Hematopoietic multipotent progenitor cell treated with erythropoietin and hydrocortisone succinate and interleukin-3 and kit ligand, for 6 days (in vitro differentiated cells): ENCODE results near the gene SIAH3.
A peak's percentile ranks its signal among the peaks of the same experiment; 100 is the strongest.
"Not testable (repeated sequence)": the region's sequence is repeated elsewhere in the genome, so short reads cannot be mapped to it uniquely, and the experiment has no call there.

Source experiments
- DNase-seq: peaks from one replicate; pipeline ENCODE4 v3.0.0-alpha.2; 2015

Gene SIAH3, protein sequence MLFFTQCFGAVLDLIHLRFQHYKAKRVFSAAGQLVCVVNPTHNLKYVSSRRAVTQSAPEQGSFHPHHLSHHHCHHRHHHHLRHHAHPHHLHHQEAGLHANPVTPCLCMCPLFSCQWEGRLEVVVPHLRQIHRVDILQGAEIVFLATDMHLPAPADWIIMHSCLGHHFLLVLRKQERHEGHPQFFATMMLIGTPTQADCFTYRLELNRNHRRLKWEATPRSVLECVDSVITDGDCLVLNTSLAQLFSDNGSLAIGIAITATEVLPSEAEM

DNA sequence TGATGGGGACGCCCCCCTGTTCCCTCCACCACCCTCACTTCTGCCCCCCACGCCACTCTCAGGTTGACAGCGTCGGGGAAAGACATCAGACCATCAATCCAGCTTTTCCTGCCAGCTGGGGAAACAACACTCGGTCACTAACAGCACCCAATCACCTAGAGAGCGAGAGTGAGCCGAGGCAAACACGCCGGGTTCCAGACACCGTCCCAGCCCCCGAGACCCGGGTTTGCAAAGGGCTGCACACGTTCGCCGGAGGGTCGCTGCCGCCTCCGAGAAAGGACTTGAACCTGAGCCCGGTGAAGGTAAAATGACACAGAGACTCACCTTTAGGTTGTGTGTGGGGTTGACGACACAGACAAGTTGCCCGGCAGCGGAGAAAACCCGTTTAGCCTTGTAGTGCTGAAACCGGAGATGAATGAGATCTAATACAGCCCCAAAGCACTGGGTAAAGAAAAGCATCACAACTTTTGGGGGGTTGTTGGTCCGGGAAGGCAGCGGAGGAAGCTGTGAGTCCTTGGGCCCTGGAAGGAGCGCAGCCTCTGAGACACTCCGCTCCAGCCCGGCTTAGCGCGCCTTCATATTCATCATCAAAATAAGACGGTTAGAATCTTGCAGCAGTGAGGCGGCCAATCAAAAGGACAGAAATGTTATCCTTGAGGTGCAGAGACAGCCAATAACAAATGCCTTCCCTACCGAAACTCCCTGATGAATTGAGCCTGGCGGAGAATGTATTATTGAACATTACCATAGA lies at the start of gene SIAH3:
Gene SIAH3, minus strand, starts transcription at position 583 of the 751 bp plus-strand sequence. Its CDS starts 124 bp downstream, at position 459.
- peak; percentile 19 for DNase-seq

DNA sequence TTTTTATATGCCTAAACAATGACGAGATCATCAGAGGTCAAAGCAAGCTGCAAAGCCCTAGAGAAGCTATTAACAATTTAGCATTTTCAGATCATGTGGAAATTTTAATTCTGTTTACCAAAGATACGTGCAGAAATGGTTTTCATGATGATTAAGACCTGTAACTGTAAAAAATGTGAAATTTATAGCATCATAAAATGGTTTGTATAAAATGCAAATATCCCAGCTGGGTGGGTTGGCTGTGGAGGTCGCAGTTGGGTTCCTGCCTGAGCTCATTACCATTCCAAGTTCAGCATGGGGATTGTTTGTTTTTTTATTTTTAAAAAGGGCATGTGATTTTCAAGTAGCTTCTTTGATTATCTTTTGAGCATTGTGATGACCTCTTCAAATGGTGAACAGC lies 47.9 kb upstream of the SIAH3 start:
- DNase-seq: no peak

DNA sequence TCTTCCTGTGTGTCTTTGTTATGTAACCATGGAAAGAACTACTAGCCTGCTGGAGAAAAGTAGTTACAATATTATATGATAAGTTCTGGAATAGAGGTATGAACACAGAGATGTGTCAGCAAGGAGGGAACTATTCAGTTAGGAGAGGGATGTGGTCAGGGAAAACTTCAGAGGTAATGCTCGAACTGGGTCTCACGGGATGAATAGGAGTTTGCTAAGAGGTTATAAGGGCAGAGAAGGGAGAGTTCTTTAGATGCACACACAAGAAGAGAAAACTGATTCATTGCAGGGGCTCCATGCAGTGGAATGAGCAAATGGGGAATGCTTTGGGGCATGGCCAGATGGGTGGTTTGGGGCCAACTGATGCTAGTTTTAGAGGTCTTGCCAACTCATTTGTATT lies 46.0 kb upstream of the SIAH3 start:
- DNase-seq: no peak

DNA sequence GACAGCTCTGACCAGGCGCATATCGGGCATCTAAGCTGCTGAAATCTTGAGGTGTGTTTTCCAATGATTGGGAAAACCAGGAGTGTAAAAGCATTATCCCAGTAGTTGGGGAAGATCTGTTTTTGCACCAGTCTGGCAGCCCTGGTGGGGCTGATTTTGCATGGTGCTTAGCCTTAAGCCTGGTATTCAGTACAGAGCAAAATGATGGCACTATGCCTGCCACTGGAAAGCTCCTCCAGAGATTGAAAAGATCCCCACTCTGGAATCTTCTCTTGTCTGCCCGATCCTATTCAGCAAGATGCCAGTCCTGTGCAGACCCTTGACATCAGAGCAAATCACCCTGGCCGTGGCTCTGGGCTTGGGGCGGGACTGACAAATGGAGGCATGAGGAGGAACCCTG lies 44.7 kb upstream of the SIAH3 start:
- no peak for DNase-seq

DNA sequence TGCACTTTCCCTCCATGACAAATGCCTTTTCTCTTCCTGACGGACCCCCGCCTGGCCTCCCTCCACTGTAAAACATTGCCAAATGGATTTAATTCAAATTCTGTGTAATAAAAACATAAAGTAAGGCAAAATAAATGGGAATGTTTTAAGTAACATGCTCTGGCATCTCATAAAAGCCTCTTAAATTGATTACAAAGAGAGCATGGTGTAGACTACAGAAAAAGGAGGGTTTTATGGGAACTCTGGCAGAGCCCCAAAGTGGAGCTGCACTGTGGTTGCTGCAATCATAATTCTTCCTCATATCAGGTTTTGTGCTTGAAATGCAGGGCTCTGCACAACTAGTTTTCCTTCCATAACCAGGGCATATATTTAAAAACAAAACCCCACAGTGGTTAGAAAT lies 44.3 kb upstream of the SIAH3 start:
- no peak for DNase-seq

DNA sequence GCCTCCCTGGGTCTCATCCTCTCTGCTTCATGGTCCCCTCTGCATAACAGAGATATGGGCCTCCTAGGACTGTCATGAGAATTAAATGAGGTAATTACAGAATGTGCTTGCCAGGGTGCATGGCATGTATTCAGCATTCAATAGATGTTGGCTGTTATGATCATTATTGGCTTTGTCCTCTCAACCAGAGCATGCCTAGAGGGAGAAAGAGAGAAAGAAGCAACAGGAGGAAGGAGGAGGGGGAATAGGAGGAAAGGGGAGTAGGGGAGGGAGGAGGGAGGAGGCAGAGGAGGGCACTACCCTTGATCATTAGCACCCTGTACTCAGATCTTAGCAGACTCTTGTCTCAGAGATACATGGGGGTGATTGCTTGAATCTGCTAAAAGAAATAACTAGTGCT lies 41.0 kb upstream of the SIAH3 start:
- DNase-seq: no peak

DNA sequence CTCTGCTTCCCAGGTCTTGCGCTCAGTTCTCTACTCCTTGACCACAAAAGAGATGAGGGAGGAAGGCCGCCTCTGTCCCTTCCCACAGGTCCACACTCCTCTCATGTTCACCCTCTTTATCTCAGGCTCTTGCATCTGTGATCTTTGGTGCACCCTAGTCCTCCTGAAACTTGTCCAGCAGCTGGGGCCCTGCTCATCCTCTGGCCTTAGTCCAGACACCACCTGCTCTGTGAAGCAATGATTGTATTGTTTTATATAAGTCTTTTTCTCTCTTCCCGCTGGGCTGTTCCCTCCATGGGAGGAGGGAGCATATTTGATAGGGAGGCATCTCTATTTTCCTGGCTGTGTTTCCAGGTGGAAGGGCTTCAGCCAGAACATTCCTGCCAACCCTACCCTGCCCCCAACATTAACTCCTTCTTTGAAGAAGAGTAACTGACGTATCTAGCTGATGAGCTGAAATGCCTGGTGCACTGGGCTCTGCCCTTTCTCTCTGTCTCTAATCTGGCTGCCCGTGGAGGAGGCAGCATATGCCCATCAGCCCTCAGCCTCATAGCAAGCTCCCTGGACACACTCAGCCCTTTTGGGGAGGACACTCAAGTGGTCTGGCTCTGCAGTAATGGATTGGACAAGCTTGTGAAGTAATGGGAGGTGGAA lies 38.2 kb upstream of the SIAH3 start:
- no peak for DNase-seq

DNA sequence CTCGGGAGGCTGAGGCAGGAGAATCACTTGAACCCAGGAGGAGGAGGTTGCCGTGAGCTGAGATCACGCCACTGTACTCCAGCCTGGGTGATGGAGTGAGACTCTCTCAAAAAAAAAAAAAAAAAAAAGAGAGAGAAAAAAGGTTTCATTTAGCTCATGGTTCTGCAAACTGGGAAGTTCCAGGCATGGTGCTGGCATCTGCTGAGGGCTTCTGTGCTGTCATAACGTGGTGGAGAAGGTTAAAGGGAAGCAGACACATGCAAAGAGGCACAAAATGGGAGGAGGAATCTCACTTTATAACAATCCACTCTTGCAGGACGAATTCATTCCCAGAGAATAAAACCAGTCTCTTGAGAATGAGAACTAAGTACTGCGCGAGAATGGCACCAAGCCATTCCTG lies 34.9 kb upstream of the SIAH3 start:
- no peak for DNase-seq

DNA sequence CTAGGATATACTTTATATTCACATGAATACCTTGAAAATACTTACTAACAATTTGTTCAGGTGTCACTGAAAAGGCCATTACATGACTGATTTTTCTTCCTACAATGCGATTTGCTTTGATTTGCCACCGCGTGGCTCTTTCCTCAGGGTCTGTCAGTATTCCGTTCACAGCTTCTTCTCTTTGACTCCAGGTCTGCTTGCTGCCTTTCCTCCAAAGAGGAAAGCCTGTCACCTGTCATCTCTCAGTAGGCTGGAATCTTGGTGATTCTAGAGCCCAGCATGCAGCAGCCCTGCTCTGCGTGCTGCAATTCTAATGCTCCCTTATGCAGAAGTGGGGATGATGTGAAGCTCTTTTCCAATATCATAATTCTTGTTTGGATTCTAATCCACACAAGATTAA lies 33.6 kb upstream of the SIAH3 start:
- DNase-seq: no peak

DNA sequence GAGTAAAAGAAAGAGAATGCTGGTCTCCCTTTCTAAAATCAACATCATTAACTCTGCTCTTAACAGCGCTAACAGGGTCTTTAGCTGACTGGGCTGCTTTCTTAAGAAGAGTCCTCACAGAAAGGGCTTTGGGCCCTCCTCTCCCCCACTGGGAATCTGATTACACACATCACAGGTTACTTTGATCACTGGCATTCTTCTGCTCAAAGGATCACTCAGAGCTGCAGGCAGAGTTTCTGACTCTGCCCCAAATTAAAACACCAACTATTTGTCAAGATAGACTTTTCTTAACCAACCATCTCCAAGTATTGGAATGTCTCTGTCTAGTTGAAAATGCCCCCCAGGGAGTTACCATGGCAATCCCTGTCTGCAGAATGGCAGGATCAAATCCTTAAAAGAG lies 31.1 kb upstream of the SIAH3 start:
- DNase-seq: no peak

DNA sequence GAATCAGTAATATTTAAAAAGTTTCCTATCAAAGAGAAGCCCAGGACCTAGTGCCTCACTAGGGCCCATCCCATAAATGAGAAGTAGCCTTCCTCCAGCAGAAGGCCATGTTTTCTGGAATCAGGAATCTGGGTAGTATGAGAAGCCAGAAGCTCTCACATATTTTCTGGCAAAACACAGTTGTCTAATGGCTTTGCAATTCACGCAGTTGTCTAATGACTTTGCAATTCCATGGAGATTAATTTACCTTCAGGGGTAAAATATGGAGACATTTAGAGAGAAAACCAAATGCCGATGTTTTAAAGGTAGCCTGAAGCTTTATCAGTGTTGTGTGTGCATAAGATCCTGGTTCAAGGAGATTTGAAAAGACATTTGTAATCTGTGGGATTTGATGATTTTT lies 29.8 kb upstream of the SIAH3 start:
- DNase-seq: no peak

DNA sequence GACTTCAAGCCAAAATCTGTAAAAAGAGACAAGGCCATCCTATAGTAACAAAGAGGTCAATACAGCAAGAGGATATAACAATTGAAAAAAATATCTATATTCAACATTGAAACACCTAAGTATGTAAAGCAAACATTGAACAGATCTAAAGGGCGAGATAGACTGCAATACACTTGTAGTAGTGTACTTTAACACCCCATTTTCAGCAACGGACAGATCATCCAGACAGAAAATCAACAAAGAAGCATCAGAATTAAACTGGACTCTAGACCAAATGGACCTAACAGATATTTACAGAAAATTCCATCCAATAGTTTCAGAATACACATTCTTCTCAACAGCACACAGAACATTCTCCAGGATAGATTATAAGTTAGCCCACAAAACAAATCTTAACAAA lies 28.7 kb upstream of the SIAH3 start:
- DNase-seq: no peak

DNA sequence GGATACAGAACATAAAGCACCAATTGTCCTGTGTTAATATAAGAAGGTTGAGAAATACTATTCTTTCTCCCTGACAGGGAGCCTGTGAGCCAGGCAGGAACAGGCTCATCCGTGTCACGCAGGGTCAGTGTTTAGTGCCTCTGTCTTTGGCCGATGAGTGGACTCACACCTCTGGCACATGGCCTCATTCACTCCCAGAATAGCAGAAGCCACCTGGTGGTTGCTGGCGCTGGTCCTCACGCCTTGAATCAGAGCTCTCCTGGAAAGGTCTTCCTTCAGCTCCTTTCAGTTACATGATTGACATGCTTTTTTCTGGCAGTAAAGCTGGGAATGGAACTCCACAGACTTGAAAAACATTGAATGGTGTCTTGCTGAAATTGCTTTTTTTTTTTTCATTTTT lies 28.1 kb upstream of the SIAH3 start:
- peak; percentile 14 for DNase-seq

DNA sequence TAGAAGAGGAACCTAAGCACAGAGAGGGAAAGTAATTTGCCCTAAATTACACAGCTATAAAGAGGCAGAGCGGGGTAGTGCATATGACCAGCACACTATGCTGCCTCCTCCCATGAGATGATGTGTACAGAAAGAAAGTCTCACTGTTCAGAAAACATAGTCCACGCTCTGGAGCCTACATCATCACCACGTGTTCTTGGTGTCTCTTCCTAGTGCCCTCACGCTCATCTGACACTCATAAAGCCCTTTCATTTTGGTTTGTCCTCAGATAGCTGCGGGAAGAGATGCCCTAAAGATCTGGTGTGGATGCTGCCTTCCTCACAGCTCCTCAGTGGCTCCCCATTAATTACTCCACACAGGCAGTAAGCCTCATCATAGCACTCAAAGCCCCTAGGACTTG lies 27.4 kb upstream of the SIAH3 start:
- DNase-seq: no peak

DNA sequence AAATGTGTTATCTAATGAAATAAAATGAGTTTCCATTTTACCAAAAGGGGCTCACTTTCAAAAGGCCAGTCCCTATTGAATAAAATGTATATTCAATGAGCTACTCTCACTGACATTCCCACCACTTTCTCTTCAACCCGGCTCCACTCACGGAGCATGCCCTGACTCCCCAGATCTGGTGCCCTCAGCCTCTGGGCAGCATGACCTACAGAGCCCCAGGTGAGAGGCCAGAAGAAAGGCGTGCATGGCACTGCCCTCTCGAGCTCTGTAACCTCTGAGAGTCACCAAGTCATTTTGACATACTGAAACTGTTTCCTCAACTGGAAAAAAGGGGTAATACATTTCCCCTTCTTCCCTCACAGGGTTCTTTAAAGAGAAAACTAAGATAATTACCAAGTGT lies 25.2 kb upstream of the SIAH3 start:
- no peak for DNase-seq

DNA sequence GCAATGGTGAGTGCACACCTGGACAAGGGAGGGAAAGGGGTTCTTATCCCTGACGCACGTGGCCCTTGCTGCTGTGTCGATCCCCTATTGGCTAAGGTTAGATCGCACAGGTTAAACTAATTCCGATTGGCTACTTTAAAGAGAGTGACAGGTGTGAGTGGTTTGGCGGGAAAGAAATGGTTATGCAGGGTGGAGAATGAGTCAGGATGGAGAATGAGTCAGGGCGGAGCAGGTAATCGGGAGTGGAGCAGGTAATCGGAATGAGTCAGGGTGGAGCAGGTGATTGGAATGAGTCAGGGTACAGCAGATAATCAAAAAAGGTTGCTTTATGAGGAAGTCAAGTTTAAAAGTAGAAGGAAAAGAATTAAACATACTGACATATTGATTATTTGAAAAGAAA lies 24.4 kb upstream of the SIAH3 start:
- no peak for DNase-seq

DNA sequence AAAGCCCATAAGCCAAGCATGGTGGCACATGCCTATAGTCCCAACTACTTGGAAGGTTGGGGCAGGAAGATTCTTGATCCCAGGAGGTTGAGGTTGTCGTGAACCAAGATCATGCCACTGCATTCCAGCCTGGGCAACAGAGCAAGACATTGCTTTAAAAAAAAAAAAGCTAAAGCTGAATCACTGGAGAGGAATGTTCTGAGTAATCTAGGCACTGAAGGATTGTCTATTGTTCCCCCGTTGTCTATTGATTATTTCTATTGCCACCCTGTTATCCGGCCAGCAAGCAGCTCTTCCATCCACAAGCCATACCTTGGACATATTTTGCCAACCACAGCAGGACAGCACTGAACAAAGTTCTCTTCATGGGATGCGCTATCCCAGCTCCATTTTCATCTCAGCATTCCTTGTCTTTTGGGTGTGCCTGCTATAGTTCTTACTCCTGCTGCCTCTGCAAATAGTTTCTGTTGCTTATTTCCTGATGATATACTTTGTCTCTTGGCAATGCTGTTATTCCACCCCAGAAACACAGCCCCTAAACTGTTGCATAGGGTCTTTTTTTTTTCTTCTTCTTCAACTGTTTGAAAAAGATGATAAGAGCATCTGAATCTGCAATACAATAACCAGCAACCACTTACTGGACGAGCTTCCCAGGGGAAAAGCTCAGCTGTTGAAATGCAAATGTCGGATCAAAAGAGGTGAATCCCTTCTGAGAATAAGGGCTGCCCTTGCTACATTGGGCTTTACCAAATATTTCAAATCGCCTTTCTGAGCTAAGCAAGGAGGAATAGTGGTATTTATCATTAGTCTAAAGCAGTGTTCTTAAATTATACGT lies 22.2 kb upstream of the SIAH3 start:
- DNase-seq: no peak

DNA sequence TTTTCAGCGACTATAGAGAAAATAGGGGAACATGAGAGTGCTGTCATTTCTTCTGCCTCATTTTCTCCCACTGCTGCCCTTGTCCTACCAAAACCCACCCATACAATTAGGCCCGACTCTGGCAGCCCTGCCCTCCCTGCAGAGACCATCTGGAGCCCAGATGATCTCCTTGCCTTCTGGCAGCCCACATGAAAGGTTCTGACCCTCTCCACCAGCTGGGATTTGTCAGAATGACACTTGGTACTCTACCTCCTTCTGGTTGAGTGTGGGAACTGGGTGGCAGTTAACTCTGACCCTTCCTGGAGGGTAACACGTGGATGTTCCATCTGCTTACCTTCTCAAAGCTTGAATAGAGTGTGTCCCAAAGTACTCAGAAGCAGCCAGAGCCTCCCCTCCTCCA lies 21.0 kb upstream of the SIAH3 start:
- no peak for DNase-seq

DNA sequence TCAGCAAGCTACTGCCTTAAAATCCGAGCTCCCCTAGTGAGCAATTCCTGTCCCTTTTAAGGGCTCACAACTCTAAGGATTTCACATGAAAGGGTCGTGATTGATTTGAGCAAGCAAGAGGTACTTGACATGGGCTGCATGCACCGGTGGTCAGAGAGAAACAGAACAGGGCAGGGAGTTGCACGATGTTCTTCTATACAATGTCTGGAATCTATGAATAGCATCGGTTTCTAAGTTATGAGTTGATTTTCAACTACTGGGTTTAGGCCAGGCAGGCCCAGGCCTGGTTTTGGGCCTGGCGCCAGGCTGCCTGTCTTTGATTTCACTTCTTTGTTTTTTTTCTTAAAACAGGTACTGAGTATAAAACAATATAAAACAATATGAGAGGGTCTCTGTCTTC lies 19.6 kb upstream of the SIAH3 start:
- not testable (repeated sequence) for DNase-seq

DNA sequence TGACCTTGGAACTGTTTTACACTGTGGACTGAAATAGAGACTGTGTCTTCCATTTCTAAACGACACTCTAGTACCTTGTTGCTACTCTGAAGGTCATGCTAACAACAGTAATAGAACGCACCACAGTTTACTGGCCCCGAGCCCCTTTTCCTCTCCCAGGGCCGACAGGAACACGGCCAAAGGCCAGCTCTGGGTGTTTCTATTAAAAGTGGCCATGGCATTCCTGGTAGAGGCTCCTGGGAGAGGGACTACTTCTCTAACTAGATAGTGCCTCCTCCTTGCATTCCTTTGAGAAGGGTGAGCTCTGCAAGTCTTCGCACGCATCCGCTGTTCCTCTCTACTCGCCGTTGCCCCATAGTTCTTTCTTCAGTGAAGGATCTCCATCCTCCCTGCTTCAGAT lies 18.7 kb upstream of the SIAH3 start:
- no peak for DNase-seq

DNA sequence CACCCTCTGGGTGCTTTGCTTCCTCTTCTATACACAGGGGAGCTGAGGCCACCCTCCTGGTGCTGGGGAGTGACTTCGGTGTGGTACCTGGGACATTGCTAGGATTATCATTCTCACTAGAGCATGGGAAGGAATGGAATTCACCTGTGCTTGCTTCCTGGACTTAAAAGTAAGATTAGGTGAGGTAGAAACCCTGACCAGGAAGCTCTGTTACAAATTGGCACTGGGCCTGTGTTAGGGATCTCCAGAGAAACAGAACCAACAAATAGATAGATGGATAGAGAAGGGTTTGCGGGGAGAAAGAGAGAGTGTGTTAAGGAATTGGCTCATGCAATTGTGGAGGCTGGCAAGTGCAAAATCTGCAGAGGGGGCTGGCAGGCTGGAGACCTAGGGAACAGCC lies 13.9 kb upstream of the SIAH3 start:
- DNase-seq: no peak

DNA sequence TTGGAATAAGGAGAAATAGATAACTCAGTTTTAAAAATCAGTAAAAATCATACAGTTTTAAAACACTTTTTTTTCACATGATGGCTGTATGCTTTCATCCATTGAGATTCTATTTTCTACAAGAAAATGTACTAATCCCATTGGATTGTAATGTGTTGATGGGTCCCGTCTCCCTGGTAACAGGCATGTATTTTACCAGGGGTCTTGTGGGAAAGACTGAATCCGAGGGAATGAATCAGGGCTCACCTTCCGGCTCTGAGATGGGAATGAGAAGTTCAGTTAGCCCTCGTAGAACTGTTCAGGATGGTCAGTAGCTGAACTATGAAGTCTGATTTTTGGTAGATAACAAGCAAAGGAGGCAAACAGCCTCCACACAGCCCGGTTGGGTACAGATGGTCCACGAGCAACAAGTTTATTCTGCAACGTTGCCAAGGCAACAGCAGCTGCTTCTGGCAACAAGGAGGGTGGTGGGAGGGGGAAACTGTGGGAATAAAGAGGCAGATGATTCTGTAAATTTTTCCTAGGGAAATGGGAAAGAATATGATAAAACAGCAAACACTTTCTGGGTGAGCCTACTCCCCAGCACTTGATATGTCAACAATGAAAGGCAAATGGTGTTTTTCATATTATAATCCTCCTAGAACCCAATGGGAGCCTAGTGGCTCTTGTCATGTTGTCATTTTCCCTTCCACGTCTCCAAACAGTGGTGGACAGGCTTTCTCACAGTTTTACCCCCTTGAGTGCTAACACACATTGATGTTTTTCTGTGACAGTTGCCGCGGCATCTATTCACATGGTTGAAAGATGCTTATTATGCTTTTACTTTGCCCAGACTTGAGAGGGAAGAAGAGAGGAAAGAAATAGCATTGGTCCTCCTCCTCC lies 12.4 kb upstream of the SIAH3 start:
- DNase-seq: no peak
